Measurements from ENCODE around the gene MACO1.

DNA sequence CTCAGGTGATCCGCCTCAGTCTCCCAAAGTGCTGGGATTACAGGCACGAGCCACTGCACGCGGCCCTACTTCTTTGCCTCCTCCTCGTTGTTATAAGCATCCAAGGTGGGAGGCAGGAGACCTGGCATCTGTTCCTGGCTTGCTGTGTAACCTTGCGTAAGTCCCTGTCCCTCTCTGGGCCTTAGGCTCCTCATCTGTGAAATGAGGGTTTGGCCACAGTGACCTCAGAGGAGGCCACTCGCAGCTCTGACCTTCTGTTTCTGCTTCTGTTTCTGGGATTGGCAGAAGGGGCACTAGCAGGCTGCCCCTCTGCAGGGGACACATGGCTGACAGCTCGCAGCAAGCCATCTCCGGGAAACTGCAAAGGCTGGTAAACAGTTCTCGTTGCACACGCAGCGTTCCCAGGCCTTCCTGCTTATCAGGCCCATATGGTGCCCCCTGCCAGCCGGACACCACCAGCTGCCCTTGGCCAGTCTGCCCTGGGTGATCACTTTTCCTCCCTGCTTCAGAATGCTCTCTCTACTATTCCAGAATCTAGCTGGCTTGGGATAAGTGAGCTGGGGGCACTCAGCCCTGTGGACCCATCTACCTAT lies 110.1 kb downstream of the MACO1 start:
- no peak for TF ChIP-seq EGR1 (IDR thresholded peaks at IDR 0.05)
- TF ChIP-seq RAD21 (IDR thresholded peaks at IDR 0.05; ENCODE audit: low read depth), result no peak
- no peak for TF ChIP-seq CEBPB (IDR thresholded peaks at IDR 0.05)
- TF ChIP-seq, protein P1, sequence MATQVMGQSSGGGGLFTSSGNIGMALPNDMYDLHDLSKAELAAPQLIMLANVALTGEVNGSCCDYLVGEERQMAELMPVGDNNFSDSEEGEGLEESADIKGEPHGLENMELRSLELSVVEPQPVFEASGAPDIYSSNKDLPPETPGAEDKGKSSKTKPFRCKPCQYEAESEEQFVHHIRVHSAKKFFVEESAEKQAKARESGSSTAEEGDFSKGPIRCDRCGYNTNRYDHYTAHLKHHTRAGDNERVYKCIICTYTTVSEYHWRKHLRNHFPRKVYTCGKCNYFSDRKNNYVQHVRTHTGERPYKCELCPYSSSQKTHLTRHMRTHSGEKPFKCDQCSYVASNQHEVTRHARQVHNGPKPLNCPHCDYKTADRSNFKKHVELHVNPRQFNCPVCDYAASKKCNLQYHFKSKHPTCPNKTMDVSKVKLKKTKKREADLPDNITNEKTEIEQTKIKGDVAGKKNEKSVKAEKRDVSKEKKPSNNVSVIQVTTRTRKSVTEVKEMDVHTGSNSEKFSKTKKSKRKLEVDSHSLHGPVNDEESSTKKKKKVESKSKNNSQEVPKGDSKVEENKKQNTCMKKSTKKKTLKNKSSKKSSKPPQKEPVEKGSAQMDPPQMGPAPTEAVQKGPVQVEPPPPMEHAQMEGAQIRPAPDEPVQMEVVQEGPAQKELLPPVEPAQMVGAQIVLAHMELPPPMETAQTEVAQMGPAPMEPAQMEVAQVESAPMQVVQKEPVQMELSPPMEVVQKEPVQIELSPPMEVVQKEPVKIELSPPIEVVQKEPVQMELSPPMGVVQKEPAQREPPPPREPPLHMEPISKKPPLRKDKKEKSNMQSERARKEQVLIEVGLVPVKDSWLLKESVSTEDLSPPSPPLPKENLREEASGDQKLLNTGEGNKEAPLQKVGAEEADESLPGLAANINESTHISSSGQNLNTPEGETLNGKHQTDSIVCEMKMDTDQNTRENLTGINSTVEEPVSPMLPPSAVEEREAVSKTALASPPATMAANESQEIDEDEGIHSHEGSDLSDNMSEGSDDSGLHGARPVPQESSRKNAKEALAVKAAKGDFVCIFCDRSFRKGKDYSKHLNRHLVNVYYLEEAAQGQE (IDR thresholded peaks at IDR 0.05; ENCODE audit: low read depth), result no peak
- TF ChIP-seq, protein P2, sequence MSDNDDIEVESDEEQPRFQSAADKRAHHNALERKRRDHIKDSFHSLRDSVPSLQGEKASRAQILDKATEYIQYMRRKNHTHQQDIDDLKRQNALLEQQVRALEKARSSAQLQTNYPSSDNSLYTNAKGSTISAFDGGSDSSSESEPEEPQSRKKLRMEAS (IDR thresholded peaks at IDR 0.05), result no peak
- TF ChIP-seq TCF12 (IDR thresholded peaks at IDR 0.05; ENCODE audit: low read depth), result no peak
- no peak for TF ChIP-seq EP300 (IDR thresholded peaks at IDR 0.05; ENCODE audit: borderline replicate concordance)
- TF ChIP-seq FOXM1 (IDR thresholded peaks at IDR 0.05; ENCODE audit: borderline replicate concordance, low read depth), result no peak
- TF ChIP-seq, protein P3, sequence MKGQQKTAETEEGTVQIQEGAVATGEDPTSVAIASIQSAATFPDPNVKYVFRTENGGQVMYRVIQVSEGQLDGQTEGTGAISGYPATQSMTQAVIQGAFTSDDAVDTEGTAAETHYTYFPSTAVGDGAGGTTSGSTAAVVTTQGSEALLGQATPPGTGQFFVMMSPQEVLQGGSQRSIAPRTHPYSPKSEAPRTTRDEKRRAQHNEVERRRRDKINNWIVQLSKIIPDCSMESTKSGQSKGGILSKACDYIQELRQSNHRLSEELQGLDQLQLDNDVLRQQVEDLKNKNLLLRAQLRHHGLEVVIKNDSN (IDR thresholded peaks at IDR 0.05), result no peak
- TF ChIP-seq TEAD4 (IDR thresholded peaks at IDR 0.05), result no peak
- no peak for TF ChIP-seq ZBTB7A (IDR thresholded peaks at IDR 0.05; ENCODE audit: low read depth)
